Measurements from ENCODE around the gene SP2. TPM values are rescaled to one million over a fixed set of nuclear protein-coding genes. Genes with fewer than 3 reads are reported as not detected.

Gene SP2
- total RNA-seq, 1 donor from 2014 or later, result 1.6 TPM

DNA sequence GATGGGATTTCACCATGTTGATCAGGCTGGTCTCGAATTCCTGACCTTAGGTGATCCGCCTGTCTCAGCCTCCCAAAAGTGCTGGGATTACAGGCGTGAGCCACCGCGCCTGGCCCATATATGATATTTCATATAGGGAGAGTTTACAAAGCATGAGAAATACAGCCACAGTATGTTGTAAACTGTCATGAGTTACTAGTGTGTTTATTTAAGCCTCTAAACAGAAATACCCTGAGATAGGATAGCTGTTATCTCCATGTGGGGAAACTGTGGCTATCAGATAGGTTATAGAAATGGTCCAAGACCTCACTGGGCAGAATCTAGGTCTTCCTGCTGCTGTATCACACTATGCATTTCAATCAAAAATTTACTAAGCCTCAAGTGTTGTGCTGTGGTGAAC is 72.8 kb downstream of the SP2 start:
- Histone ChIP-seq H3K4me3 (no peak overlapping the region), H3K9me3 (ENCODE audit: low read depth) (no peaks in the 10 kb centered on the region), H3K9ac (no peak overlapping the region), H3K4me1 (peaks cover 13% of the 10 kb centered on the region), H3K79me2 (ENCODE audit: low read depth) (peaks cover 15% of the 10 kb centered on the region), H3K27ac (no peak overlapping the region), H3K4me2 (no peak overlapping the region), H4K20me1 (ENCODE audit: low read depth) (no peaks in the 10 kb centered on the region), H2AFZ (replicated peaks) (no peak overlapping the region), H3F3A (ENCODE audit: low read depth) (peaks cover 8% of the 10 kb centered on the region), H3K27me3 (no peaks in the 10 kb centered on the region), H3K36me3 (no peaks in the 10 kb centered on the region)
- peaks cover 3% of the 10 kb centered on the region for H3K27me3 Mint-ChIP-seq (ENCODE audit: insufficient read depth, low read depth)
- no peaks in the 10 kb centered on the region for H3K9me3 Mint-ChIP-seq
- H3K4me1 Mint-ChIP-seq, result peaks cover 19% of the 10 kb centered on the region
- H3K27ac Mint-ChIP-seq, result no peak overlapping the region
- no peak for DNase-seq (ENCODE audit: low spot score)
- H3K4me3 Mint-ChIP-seq, result no peak overlapping the region
- peaks cover 2% of the 10 kb centered on the region for H3K36me3 Mint-ChIP-seq
- TF ChIP-seq EZH2 (IDR thresholded peaks at IDR 0.05) (no peak), EZH2phosphoT487 (IDR thresholded peaks at IDR 0.05) (no peak)
- TF ChIP-seq, protein P1, sequence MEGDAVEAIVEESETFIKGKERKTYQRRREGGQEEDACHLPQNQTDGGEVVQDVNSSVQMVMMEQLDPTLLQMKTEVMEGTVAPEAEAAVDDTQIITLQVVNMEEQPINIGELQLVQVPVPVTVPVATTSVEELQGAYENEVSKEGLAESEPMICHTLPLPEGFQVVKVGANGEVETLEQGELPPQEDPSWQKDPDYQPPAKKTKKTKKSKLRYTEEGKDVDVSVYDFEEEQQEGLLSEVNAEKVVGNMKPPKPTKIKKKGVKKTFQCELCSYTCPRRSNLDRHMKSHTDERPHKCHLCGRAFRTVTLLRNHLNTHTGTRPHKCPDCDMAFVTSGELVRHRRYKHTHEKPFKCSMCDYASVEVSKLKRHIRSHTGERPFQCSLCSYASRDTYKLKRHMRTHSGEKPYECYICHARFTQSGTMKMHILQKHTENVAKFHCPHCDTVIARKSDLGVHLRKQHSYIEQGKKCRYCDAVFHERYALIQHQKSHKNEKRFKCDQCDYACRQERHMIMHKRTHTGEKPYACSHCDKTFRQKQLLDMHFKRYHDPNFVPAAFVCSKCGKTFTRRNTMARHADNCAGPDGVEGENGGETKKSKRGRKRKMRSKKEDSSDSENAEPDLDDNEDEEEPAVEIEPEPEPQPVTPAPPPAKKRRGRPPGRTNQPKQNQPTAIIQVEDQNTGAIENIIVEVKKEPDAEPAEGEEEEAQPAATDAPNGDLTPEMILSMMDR (IDR thresholded peaks at IDR 0.05), result no peak

DNA sequence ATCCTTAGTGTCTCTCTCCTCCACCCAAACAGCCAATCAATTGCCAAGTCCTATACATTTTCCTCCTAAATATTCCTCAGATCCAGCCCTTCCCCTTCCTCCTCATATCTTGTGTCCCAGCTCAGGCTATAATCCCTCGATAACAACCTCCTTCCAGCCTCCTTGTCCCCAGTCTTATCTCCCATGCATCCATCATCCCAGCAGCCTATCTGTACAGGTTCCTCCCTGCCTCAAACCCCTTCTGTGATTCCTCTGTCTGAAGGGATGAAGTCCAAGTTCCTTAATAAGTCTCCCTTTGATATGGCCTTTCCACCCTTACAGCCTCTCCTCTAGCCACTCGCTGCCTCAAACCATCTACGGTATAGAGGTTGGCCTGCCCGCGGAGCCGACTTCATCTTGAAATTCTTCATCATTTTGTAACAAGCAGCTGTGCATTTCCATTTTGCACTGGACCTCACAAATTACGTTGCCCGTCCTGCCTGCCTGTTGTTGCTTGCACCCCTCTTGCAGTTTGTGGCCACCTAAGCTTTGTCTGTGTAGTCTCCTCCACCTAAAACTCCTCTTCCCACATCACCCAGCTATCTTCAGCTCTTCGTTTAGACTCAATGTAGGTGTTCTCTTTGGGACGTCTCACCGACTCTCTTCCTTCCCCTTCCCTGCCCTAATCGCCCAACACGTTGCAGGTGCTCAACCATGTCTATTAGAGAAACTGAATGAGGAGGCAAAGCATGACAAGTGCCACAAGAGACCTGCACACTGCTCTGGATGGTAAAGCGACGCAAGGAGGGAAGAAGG is 74.1 kb downstream of the SP2 start:
- Histone ChIP-seq H3K27me3 (no peaks in the 10 kb centered on the region), H3K4me3 (no peak overlapping the region), H3K9ac (no peak overlapping the region), H3K36me3 (no peaks in the 10 kb centered on the region), H2AFZ (replicated peaks) (peak overlapping the region; percentile 97), H3K9me3 (ENCODE audit: low read depth) (no peaks in the 10 kb centered on the region), H3F3A (ENCODE audit: low read depth) (peaks cover 8% of the 10 kb centered on the region), H3K4me1 (peaks cover 13% of the 10 kb centered on the region), H3K79me2 (ENCODE audit: low read depth) (peaks cover 15% of the 10 kb centered on the region), H4K20me1 (ENCODE audit: low read depth) (no peaks in the 10 kb centered on the region), H3K27ac (no peak overlapping the region), H3K4me2 (peak overlapping the region; percentile 62)
- Mint-ChIP-seq H3K9me3 (no peaks in the 10 kb centered on the region), H3K4me3 (peak overlapping the region; percentile 93), H3K27ac (peak overlapping the region; percentile 1), H3K4me1 (peaks cover 19% of the 10 kb centered on the region), H3K36me3 (peaks cover 9% of the 10 kb centered on the region), H3K27me3 (ENCODE audit: insufficient read depth, low read depth) (peaks cover 5% of the 10 kb centered on the region)
- no peak for DNase-seq (ENCODE audit: low spot score)
- TF ChIP-seq, protein P1 (IDR thresholded peaks at IDR 0.05), result no peak
- TF ChIP-seq EZH2phosphoT487 (IDR thresholded peaks at IDR 0.05), result no peak
- TF ChIP-seq EZH2 (IDR thresholded peaks at IDR 0.05), result no peak

DNA sequence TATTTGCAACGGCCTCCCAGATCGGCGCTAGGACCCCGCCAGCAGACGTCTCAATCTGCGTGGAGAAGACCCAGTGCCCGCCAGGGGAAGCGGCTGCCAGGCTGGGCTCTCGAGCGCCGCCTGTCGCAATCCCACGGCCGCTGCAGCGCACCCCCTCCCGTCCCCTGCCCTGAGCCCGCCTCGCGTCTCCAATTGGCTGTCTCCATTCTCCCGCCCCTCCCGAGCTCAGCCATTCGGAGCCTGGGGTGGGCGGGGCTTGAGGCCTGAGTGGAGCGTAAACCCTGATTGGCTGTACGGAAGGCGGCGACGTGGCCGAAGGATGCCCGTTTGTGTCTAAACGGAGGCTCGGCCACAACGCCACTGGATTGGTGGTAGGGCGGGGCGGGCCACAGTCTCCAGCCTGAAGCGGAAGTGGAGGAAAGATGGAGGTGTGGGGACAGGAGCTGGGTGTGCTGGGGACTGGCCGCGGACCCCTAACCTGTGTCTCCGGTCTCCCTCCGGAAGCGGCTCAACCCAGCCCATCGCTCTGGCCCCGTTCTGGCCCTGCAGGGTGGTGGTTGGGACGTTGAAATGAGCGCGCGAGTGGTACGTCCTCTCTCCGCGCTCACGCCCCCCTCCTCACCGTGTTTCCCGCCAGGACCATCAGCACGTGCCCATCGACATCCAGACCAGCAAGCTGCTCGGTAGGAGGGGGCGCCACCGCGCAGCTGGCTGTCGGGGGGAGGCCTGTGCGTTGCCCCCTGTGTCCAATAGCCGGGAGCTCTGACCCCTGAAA is 74.9 kb downstream of the SP2 start, which contains the start of gene CDK5RAP3:
Gene CDK5RAP3 (plus strand): TSS at position 389 of the 775 bp plus-strand sequence. CDS start 34 bp downstream, at position 423.
- Histone ChIP-seq H3F3A (ENCODE audit: low read depth) (peaks cover 8% of the 10 kb centered on the region), H3K9ac (no peak within 1 kb of the TSS), H4K20me1 (ENCODE audit: low read depth) (no peaks in the 10 kb centered on the region), H3K27me3 (no peaks in the 10 kb centered on the region), H3K4me1 (peaks cover 13% of the 10 kb centered on the region), H3K4me2 (peak within 1 kb of the TSS; percentile 75), H3K27ac (no peak within 1 kb of the TSS), H3K9me3 (ENCODE audit: low read depth) (no peaks in the 10 kb centered on the region), H3K79me2 (ENCODE audit: low read depth) (peaks cover 15% of the 10 kb centered on the region), H3K4me3 (peak within 1 kb of the TSS; percentile 56), H3K36me3 (no peaks in the 10 kb centered on the region), H2AFZ (replicated peaks) (peak within 1 kb of the TSS; percentile 97)
- Mint-ChIP-seq H3K36me3 (peaks cover 15% of the 10 kb centered on the region), H3K27me3 (ENCODE audit: insufficient read depth, low read depth) (peaks cover 5% of the 10 kb centered on the region), H3K9me3 (no peaks in the 10 kb centered on the region), H3K27ac (peak within 1 kb of the TSS; percentile 50), H3K4me1 (peaks cover 19% of the 10 kb centered on the region), H3K4me3 (peak within 1 kb of the TSS; percentile 93)
- peak; percentile 100 for DNase-seq (ENCODE audit: low spot score)
- TF ChIP-seq EZH2 (IDR thresholded peaks at IDR 0.05) (peak; percentile 53), EZH2phosphoT487 (IDR thresholded peaks at IDR 0.05) (no peak)
- TF ChIP-seq, protein P1 (IDR thresholded peaks at IDR 0.05), result peak; percentile 77

Measured in neural progenitor cell (in vitro differentiated cells).